AG08396 (cell line): Measurements from ENCODE around the gene ACTR1B.
A peak's percentile ranks its signal among the peaks of the same experiment; 100 is the strongest.
"Not testable (repeated sequence)": the region's sequence is repeated elsewhere in the genome, so short reads cannot be mapped to it uniquely, and the experiment has no call there.

ENCODE experiments used
- DNase-seq: peaks from one replicate; pipeline ENCODE4 v3.0.0; 2012; ENCODE audit warnings: low spot score, mixed read lengths

ACTR1B gene

DNA sequence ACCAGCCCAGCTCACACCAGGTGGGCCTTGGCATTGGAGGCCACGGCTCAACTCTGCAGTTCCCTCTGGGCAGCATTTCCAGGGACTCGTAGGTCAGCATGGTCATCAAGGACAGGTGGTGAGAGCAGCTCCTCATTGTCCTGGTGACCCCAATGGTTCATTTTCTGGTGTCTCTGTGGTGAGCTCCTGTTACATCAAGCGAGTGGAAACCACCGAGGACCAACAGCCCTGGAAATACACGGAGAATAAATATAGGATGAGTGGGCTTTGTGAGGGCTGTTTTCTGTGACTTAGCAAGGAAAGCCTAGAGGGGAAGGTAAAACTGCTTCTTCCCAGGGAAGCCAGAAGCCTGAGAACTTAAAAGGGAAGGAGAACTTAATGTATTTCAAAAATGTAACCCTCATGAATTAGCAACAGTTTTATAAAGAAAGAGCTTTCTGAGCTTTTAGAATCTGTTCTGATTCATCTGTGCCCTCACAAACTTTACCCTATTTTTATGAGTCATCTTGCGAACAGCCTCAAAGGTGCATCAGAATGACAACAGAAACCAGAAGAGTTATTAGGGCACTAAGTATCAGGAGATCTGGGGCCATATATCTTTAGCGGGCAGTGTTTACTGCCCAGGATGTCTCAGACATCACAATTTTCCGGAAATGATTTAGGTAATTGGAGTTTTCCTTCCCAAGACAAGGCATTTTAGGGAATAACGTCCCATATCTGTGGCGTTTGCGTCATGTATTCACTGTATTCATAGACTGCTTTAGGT lies 24.4 kb upstream of the ACTR1B start:
- no peak for DNase-seq

DNA sequence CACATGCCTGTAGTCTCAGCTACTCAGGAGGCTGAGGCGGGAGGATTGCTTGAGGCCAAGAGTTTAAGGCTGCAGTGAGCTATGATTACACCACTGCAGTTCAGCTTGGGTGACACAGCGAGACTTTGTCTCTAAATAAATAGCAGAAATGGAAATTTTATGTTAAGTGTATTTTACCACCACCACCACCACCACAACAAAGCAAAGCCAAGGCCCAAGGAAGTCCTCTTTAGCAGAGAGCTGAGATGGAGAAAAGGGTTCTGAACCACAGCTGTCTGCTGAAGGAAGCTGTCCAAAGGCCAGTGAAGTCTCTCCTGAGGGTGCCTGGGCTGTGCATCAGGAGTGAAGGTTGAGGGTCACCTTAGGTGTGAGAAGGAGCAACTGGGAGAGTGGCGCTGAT lies 23.4 kb upstream of the ACTR1B start:
- DNase-seq, result not testable (repeated sequence)

DNA sequence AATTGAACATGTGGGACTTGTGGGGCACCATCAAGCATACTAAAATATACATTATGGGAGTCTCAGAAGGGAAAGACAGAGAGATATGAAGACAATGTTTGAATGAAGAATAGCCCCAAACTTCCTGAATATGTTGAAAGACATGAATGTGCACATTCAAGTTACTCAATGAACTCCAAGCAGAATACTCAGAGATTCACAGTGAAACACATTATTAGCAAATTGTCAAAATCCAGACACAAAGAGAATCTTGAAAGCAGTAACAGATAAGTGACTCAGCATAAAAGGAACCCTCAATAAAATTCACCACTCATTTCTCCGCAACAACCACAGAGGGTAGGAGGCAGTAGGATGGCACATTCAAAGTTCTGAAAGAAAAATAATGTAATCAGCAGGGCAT lies 14.5 kb upstream of the ACTR1B start:
- DNase-seq, result no peak

DNA sequence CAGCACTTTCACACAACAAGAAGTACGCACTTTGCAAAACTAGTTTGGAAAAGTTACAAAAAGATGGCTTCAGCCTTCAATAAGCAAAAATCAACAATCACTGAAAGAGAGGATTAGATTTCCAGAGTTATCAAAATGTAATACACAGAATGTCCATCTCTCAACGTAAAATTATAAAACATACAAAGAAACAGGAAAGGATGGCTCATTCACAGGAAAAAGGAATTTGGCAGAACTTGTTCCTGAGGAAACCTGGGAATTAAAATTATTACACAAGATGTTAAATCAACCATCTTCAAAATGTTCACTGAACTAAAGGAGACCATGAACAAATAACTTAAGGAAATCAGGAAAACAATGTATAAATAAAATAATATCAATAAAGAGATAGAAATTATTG lies 13.6 kb upstream of the ACTR1B start:
- DNase-seq, result no peak

DNA sequence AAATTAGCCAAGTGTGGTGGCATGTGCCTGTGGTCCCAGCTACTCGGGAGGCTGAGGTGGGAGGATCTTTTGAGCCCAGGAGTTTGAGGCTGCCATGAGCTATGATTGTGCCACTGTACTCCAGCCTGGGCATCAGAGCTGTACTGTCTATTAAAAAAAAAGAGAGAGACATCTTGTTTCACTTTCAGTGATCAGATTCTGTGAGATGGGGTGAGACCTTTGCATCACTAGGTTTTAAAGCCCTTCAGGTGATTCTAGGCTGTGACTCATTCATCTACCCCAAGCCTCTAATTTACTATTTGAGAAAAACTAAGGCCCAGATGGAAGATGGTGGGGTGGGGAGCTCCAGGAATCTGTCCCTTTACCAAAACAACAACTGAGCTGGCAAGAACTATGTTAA lies 12.8 kb upstream of the ACTR1B start:
- DNase-seq, result no peak

DNA sequence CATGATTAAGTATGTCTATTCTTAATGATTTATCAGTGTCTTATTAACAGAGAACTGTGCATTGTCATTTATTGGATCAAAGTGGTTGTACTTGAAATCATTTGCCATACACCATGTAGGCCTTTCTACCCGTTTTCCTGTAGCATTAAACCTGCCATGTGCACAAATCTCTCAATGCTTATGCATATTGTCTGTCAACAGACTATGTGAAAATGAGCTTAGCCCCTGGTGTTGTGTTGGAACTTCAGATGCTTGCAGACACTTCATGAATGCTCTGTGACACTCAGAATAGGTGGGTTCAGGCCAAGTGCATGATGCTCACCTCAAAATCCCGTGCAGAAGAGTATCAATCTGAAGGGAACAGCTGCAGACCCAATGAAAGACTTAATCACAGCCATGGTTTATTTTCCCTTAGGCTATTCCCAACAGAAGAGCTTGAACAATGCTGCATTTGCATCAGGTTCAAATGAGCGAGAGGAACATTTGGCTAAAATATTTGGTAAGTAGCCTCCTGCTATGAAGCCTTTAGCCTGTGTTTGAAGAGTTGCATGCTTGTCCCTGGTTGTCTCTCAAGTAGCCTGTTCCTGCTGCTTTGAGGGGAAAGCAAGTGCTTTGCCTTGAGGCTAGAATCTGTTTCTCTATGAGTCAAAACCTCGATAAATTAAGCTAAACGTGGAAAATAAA lies 11.7 kb upstream of the ACTR1B start:
- DNase-seq, result no peak

DNA sequence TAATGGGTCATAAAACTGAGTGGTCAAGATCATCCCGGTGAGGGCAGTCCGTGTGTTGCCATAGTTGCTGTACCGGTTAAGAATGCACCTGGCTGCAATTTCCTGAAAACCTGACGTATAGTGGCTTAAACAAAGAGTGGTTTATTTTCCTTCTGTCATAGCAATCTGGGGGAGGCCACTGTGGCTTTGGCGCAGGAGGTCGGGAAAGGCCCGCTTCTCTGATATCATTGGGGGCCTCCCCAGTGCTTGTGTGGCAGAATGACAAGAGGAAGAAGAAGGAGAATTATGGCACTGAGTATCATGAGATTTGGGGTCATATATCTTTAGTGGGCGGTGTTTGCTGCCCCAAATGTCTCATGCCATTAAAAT lies 10.1 kb upstream of the ACTR1B start:
- DNase-seq, result no peak

DNA sequence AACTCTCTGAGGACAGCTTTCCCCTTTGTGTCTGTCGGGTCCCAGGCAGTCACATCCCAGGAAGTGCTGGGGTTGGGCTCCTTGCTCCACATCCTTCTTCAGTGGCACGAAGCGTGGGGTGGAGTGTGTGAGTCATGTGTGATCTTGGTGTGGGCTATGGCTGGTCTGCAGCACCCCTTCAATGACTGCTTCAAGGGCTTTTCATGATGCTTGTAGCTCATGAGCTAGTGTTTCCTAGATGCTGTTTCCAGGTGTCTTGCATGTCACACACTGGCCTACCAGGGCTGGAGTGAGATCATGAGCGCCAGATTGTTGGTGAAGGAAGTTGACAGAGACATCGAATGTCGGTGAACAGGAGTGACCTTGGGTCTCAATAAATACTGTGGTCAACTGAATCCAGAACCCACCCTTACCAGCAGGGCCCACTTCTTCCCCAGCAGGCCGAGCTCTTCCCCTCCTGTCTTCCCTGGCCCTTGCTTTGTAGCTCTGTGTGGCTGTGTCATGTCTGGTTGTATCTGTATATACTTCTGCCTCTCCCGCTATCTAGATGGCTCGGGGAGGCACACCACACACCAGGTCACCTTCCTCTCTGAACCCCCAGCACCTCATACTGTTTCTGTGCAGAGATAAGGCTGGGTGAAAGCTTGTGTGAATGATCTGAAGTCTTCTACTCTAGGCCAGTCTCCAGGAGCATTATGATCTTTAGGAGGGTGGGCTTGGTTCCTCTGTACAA lies 9.5 kb upstream of the ACTR1B start:
- no peak for DNase-seq

DNA sequence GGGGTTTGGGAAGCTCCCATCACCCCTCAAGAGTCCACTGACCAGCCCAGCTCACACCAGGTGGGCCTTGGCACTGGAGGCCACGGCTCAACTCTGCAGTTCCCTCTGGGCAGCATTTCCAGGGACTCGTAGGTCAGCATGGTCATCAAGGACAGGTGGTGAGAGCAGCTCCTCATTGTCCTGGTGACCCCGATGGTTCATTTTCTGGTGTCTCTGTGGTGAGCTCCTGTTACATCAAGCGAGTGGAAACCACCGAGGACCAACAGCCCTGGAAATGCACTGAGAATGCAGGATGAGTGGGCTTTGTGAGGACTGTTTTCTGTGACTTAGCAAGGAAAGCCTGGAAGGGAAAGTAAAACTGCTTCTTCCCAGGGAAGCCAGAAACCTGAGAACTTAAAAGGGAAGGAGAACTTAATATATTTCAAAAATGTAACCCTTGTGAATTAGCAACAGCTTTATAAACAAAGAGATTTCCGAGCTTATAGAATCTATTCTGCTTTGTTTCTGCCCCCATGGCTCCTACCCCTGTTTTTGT lies 8.8 kb upstream of the ACTR1B start:
- DNase-seq, result not testable (repeated sequence)

DNA sequence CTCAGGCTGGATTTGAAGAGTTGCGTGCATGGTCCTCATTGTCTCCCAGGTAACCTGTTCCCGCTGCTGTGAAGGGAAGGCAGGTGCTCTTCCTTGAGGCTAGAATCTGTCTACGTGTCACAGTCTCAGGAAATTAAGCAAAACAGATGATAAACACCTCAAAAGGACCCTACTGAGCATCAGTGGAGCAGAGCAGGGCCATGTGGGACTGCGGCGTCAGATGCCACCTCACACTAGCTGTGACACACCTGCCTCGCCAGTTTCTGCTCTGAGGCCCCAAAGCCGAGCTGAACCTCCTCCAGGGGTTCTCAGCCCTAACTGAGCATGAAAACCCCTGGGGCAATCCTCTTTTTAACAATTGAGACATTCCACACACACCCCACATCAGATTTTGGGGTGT lies 7.7 kb upstream of the ACTR1B start:
- DNase-seq, result no peak

DNA sequence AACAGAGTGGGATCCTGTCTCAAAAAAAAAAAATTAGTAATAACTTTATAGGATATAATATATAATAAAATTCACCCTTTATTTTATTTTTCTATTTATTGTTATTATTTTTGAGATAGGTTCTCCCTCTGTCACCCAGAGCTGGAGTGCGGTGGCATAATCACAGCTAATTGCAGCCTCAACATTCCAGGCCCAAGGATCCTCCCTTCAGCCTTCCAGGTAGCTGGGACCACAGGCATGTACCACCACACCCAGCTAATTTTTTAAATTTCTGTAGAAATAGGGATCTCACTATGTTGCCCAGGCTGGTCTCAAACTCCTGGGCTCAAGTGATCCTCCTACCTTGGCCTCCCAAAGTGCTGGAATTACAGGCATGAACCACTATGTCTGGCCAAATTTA lies 6.6 kb upstream of the ACTR1B start:
- DNase-seq, result no peak

DNA sequence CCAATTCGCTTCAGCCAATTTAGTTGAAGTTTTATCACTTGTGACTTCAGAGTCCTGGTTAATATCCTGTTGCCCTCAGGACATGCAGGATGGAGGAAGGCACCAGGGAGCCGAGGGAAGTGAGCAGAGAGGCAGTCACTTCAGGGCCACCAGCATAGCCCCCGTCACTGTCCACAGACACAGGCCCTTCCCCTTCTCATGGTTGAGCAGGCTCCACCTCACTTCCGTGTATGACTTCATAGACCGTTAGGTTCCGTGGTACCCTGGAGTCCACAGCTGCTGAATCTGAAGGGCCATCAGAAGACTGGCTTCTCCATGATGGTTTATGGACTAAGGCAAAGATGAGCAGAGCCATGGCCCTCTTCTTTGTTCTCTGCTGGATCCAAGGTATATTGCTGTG lies 5.6 kb upstream of the ACTR1B start, which contains the start of gene C2orf92:
Gene C2orf92 (plus strand): TSS at position 266 of the 400 bp plus-strand sequence. CDS start 76 bp downstream, at position 342.
- DNase-seq, result no peak

DNA sequence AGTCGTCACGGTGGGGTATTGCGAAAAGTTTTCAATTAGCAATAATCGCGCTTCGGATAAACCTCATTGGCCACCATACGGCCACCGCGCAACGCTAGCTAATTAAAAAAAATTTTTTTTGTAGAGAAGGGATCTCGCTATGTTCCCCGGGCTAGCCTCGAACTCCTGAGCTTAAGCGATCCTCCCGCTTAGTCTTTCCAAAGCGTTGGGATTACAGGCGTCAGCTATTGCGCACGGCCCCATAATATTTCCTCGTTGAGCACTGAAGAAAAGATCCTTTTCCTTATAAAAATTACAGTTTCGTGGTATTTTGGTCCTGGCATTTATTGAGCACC lies 759 bp upstream of the ACTR1B start:
- no peak for DNase-seq

DNA sequence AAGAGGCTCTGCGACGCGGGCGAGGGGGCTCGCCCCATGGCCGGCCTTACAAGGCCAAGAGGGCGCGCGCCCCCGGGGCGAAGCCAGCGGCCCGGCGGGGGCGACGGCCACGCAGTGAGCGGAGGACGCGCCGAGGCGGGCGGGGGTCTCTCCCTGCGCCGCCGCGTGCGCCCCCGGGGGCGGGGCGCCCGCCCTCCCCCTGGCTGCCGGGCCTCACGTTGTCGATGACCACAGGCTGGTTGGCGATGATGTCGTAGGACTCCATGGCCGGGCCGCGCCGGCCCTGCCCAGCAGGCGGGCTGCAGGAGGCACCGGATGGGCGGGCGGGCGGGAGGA lies 250 bp downstream of the ACTR1B start:
- no peak for DNase-seq

DNA sequence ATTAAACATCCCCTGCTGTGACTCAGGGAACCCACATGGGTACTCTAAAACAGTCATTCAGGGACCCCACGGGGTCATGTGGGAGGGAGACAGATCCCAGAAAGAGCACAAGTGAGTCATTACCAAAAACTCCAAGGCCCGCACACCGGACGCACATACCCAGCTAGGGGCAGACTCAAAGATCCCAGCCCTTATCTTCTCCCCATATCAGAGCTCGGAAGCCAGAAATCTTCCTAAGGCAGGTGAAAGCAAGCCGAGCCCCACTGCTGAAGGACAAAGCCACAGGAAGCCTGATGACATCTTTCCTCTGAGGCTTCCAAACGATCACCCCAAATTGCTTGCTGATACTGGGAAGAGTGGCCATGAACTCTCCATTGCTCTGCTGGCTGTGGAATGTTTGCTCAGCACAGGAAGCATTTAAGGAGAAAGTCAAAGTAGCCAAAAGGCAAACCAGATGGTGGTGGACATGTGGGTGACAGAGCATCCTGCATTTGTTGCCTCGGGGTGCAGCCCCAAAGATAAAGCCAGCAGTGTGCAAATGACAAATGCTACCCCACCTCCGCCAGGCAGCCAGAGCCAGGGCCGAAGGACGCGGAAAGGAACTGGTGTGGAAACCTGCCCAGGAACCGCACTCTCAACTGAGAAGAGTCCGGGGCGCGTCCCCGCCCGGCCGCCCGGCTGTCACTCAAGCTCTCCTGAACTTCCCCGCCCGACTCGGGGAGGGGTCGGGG lies 784 bp downstream of the ACTR1B start:
- DNase-seq, result peak; percentile 89

DNA sequence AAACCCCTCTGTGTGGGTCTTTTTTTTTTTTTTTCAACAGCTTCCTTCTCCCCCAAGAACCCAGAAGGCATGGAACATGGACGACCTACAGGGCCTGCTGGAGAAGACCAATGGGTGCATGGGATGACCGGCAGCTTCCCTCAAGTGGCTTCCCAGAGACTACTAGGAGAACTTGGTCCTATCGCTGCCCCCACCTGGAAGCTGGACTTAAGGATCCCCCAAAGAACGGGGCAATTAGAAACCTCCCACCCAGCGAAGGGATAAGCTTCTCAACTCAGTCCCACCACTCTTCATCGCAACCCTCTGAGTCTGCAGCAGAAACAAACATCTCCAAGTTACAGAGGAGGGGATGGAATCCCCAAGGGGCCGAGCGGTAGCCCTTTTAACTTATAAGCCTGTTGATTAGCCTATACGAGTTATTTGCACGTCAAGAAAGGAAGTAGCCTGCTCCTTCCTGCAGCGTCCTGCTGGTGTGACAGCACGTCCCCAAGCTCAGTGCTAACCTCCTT lies 1.4 kb downstream of the ACTR1B start:
- no peak for DNase-seq

DNA sequence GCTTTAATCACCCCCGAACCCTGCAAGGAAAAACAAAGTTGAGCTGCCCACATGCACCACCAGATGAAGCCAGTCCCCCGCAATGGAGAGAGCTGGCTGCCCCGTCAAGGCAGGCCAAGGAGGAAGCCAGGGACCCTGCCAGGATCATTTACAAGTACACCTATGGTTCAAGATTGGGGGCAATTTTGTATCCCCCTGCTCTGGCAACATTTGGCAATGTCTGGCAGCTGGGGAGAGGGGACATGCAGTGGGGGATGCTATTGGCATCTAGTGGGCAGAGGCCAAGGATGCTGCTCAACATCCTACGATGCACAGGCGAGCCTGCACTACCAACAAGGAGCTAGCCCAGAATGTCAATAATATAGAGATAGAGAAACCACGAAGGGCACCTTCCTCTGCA lies 1.9 kb downstream of the ACTR1B start:
- DNase-seq, result no peak

DNA sequence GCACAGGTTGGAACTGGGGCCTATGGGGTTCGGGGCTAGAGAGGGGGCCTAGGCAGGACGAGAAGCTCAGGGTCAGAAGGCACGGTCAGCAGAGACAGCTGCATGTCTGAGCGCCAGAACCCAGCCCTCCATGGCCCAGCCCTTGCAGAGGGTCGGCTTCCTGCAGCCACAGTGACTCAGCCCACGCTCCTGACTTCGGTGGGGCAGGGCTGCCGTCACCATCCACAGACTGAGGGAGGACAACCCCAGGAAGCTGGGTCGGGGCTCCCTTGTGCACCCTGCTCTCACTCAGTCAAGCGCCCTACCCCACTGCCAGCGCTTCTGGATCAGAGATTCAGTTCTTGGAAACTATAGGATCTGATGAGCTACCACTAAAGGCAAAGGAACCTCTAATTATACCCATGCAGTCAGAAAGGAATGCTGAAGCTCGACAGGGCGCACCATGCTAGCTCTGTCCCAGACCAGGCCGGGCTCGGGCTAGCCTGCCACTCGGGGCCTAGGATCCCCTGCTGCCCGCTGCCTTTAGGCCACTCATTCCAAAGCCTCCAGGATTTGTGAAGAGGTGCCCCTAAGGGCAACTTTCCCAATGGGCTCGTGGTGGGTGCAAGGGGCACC lies 3.0 kb downstream of the ACTR1B start:
- no peak for DNase-seq

DNA sequence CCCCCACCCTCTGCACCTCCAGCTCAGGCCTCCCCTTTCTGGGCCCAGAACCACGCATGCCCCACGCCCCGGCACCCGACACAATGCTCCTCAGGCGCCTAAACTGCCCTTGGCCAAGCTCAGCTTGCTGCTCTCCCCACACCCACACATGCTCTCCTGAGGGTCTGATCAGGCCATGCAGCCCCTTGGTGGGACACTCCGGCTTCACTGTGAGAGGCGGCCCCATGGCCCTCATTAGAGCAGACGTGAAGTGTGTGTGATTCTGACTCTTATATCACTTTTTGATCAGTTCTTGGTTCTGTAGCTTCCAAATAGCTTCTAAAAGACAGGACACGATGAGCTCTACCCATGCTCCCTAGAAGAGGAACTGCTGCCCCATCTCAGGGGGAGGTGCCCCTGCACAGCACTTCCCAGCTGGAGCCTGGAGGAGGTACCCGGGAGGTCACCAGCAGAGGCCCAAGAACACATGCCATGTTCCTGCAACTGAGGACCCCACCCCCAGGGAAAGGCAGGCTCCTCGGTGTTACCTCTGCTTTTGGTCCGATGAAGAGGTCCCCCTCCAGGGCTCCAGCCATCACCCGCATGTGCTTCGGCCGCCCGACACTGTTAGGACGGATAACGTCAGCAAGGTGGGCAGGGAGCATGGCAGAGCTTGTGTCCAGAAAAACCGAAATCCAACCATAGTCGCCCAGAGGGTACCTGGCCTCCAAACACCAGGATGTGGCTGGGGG lies 3.6 kb downstream of the ACTR1B start:
- DNase-seq, result no peak

DNA sequence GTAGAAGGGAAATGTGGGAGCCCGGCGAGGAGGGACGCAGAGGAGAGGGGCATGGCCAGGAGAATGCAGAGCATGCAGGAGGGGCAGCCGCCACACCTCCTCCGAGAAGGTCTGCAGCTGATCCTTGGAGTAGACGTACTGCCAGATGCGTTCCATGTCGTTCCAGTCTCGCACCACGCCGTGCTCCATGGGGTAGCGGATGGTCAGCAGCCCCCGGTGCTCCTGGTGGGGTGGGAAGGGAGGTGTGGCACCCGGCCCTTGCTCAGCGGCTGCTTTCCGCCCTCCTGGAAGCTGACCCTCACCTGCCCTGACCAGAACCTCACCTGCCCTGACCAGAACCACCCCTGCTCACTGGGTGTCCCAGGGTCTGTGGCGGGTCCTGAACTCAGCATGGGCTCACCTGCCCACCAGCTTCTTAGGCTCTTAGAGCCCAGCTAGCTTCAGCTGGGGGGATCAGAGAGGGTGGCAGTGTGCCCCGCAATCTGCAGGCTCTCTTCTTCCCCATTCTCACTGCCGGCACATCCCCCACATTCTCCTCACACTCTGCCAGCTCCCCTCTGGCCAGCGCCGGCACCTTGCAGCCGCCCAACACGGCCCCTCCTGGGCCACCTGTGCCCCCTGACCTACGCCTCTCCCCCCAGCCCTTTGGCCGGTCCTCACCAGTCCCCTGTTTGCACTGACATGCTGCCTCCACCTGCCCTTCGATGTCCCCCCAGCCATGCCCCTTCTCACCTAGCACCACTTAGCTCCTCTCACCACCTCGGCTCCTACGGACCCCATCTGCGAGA lies 4.4 kb downstream of the ACTR1B start:
- no peak for DNase-seq
